ENCODE measurements around the gene MCF2L2.
A peak's percentile ranks its signal among the peaks of the same experiment; 100 is the strongest.

The MCF2L2 gene

GRCh38 chr3:183387797-183388196 lies 40.6 kb downstream of the MCF2L2 start:
- in situ Hi-C loops (cut with HindIII; ENCODE audit: low pct_ligation_motif_present, low sequenced_read_pairs) = loop anchor here (25.0 kb wide), 1 partner anchor 275 kb away; no protein-coding TSS in a partner anchor
- H3K36me3 ChIP-seq (replicated peaks) = no peaks in the 10 kb centered on the region
- no peak for DNase-seq
- H3K27ac ChIP-seq = no peak overlapping the region
- H3K27me3 ChIP-seq (replicated peaks) = no peaks in the 10 kb centered on the region
- no peak for TF ChIP-seq CTCF (IDR thresholded peaks at IDR 0.05; ENCODE audit: low read depth, low read length, missing control alignments)
- H3K4me3 ChIP-seq (ENCODE audit: low read depth, low read length) = no peak overlapping the region

GRCh38 chr3:183386651-183387050 lies 41.8 kb downstream of the MCF2L2 start:
- Histone ChIP-seq H3K27ac (no peak overlapping the region), H3K27me3 (replicated peaks) (no peaks in the 10 kb centered on the region), H3K36me3 (replicated peaks) (no peaks in the 10 kb centered on the region), H3K4me3 (ENCODE audit: low read depth, low read length) (no peak overlapping the region)
- TF ChIP-seq CTCF (IDR thresholded peaks at IDR 0.05; ENCODE audit: low read depth, low read length, missing control alignments) = no peak
- DNase-seq = no peak
- in situ Hi-C loops (cut with HindIII; ENCODE audit: low pct_ligation_motif_present, low sequenced_read_pairs) = loop anchor here (25.0 kb wide), 1 partner anchor 274 kb away; no protein-coding TSS in a partner anchor

- peak; percentile 78 for TF ChIP-seq CTCF (IDR thresholded peaks at IDR 0.05; ENCODE audit: low read depth, low read length, missing control alignments)
- H3K27ac ChIP-seq = no peak overlapping the region
- in situ Hi-C loops (cut with HindIII; ENCODE audit: low pct_ligation_motif_present, low sequenced_read_pairs) = loop anchor here (25.0 kb wide), 1 partner anchor 274 kb away; no protein-coding TSS in a partner anchor
- H3K4me3 ChIP-seq (ENCODE audit: low read depth, low read length) = no peak overlapping the region
- H3K27me3 ChIP-seq (replicated peaks) = no peaks in the 10 kb centered on the region
- DNase-seq = peak; percentile 72
- H3K36me3 ChIP-seq (replicated peaks) = no peaks in the 10 kb centered on the region
Observed at GRCh38 chr3:183385698-183386613, 42.5 kb downstream of the MCF2L2 start.

- no peak for TF ChIP-seq CTCF (IDR thresholded peaks at IDR 0.05; ENCODE audit: low read depth, low read length, missing control alignments)
- no peak for DNase-seq
- no peak overlapping the region for H3K27ac ChIP-seq
- no peak overlapping the region for H3K4me3 ChIP-seq (ENCODE audit: low read depth, low read length)
- H3K36me3 ChIP-seq (replicated peaks) = no peaks in the 10 kb centered on the region
- in situ Hi-C loops (cut with HindIII; ENCODE audit: low pct_ligation_motif_present, low sequenced_read_pairs) = loop anchor here (25.0 kb wide), 1 partner anchor 269 kb away; no protein-coding TSS in a partner anchor
- H3K27me3 ChIP-seq (replicated peaks) = no peaks in the 10 kb centered on the region
Observed at GRCh38 chr3:183381673-183382072, 46.7 kb downstream of the MCF2L2 start.

- in situ Hi-C loops (cut with HindIII; ENCODE audit: low pct_ligation_motif_present, low sequenced_read_pairs) = loop anchor here (25.0 kb wide), 1 partner anchor 269 kb away; no protein-coding TSS in a partner anchor
- H3K27me3 ChIP-seq (replicated peaks) = no peaks in the 10 kb centered on the region
- no peak for TF ChIP-seq CTCF (IDR thresholded peaks at IDR 0.05; ENCODE audit: low read depth, low read length, missing control alignments)
- no peak overlapping the region for H3K27ac ChIP-seq
- DNase-seq = peak; percentile 70
- H3K4me3 ChIP-seq (ENCODE audit: low read depth, low read length) = no peak overlapping the region
- no peaks in the 10 kb centered on the region for H3K36me3 ChIP-seq (replicated peaks)
Observed at GRCh38 chr3:183381179-183381578, 47.2 kb downstream of the MCF2L2 start.
